Activated CD4-positive, alpha-beta T cell treated with anti-CD3 and anti-CD28 coated beads for 48 hours (primary cell): ENCODE measurements around the gene ASAH2B.
A peak's percentile ranks its signal among the peaks of the same experiment; 100 is the strongest.
"Not testable (repeated sequence)": the region's sequence is repeated elsewhere in the genome, so short reads cannot be mapped to it uniquely, and the experiment has no call there.

Experiments
- DNase-seq: peaks from one replicate; pipeline ENCODE4 v3.0.0-alpha.2; 2020

ASAH2B gene

DNA sequence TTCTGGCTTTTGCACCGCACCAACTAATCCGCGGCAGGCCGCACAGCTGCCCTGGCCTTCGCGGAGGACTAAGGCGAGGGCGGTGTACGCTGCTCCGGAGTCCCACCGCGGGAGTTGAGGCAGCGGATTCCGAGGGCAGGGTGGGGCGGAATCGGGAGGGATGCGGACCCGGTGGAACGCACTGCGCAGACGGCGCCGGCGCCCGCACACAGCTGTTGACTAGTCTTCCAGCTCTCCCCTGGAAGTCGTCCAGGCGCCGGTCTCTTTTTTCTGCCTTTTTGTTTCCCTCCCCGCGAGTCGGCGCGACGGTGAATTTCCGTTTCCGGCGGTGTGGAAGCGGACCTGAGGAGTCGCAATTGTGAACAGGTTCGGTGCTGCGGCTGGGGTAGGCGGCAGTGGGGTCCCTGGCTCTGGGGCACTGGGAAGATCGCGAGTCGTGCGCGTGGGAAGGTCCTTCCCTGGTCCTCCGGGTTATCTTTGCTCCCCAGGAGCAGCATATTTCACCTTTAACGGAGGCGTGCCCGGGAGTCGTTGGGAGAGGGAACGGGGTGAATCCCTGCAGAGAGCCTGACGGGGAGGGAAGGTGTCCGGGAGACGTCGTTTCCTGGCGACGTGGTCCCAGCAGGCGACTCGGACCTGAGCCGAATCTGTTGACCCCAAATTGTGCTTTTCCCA lies at the start of gene ASAH2B:
Gene ASAH2B (plus strand): TSS at position 319 of the 675 bp plus-strand sequence. CDS start 5,195 bp downstream, outside the sequence.
- DNase-seq: peak; percentile 89

DNA sequence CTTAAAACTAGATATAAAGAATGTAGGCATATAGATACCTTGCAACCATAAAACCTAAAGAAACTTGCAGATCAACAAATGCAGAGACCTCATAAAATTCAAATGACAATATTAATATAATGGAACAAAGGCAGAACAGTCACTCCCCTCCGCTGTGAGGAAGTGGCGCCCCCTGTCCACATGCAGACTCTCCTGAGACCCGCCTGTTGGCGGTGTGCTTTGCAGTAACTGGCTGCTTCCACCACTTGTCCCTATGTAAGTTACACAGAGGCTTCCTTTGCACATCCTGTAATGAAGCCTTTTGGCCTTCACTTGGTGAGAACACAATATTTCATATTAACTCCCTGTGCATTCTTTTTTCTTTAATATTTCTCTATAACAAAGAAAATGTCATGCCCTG lies 41.9 kb upstream of the ASAH2B start:
- not testable (repeated sequence) for DNase-seq

DNA sequence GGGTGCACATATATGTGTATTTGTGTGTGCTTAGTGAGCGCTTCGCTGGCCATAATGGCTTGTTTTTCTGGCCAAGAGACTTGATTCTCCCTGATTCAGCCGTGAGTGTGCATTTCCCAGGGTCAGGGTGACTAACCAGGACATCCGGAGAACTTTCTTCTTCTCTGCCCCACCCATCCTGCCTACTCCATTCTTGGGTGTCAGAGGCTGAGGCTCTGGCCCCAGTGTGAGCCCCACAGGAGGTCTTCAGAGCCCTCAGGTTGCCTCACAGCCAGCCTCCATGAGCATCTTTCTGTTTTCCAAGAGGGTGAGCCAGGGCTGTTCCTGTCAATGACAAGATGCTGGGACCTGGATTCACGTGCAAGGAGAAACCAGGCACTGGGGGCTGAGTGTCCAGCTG lies 37.8 kb upstream of the ASAH2B start:
- not testable (repeated sequence) for DNase-seq

DNA sequence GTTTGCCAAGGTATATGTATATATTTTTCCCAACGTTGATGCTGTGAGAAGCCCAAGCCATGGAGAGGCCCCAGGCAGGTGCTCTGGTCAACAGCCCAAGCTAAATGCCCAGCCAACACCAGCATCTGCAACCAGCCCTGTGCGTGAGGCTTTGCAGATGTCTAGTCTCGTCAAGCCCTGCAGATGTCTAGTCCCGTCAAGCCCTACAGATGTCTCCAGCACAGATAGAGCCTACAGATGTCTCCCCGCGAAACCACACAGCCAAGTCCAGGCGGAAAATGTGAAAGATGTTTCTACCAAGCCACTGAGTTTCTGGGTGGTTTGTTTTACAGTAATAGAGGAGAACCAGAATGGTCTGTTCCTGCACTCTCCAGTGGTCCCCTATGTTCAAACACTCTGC lies 36.7 kb upstream of the ASAH2B start:
- DNase-seq: not testable (repeated sequence)

DNA sequence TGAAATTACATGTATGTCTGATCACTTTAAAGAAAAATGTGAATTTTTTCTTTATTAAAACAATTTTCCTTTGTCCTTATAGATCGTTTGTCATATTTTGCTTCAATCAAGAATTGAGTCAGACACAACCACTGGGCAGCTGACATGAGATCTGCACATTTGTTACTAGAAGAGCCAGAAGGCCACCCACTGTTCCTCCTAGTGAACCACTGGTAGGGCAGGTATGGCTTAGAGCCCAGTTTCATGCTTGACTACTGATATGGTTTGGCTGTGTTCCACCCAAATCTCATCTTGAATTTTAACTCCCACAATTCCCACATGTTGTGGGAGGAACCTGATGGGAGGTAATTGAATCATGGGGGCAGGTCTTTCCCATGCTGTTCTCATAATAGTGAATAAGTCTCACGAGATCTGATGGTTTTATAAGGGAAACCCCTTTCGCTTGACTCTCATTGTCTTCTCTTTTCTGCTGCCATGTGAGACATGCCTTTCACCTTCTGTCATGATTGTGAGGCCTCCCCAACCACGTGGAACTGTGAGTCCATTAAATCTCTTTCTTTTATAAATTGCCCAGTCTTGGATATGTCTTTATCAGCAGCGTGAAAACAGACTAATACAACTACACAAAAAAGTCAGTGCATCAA lies 35.2 kb upstream of the ASAH2B start:
- not testable (repeated sequence) for DNase-seq

DNA sequence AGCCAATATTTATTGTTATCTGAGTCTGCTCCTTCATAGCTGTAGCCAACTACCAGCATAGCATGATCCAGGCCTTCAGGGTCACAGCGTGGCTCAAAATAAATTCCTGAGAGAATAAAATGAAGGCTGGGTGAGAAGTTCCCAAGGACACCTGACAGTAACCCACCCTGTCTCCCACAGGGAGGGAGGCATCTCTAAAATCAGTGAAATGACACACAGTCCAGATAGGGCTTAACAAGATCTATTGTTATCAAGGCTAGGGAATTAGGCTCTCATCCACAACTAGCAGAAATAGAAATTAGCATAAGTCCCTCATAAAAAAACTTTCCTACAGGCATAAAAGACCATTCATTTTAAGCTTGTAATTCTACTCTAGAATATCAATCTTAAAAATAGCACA lies 33.7 kb upstream of the ASAH2B start:
- DNase-seq: not testable (repeated sequence)

DNA sequence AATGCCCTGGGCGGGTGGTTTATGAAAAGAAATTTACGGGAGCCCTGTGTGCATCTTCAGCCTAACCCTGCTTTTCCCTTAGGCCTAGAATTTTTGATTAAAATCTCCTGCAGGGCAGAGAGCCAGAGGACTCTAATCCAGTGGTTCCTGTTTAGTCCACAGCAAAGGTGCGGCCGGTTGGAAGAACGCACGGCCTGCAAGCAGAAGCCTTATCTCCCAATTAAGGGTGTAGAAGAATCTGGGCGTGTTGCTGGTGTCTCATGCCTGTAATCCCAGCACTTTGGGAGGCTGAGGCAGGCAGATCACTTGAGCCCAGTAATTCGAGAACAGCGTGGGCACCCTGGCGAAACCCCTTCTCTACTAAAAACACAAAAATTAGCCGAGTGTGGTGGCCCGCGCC lies 29.5 kb upstream of the ASAH2B start:
- DNase-seq: not testable (repeated sequence)

DNA sequence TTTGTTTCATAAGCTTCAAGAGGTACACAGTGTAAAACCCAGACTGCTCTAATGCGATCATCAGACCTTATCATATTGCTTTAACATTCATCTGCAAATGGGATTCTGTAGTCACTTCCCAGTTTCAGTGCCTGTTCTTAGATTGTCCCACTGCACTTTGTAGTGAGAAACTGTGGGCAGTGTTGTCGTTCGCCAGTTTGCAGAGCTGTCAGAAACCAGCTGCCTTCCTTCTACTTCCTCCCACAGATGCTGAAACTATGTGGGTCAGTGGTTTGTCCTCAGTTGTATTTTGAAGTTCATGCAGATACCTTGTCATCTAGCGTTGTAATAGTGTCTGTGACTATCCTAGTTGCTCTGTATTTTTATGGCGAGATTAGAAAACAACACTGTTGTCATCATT lies 15.9 kb upstream of the ASAH2B start:
- DNase-seq: not testable (repeated sequence)

DNA sequence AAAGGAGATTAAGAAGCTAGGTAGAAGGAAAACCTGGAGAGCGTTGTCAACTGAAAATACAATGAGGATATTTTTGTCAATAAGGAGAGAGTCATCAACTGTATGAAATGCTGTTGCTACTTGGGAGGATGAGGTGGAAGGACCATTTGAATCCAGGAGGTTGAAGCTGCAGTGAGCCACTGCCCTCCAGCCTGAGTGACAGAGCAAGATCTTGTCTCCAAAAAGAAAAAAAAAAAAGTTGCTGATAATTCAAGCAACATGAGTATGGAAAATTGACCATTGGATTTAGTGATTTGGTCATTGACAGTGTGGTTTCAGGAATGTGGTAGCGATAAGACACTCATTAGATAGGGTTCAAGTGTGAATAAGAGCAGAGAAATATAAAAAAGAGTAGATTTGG lies 11.6 kb upstream of the ASAH2B start:
- not testable (repeated sequence) for DNase-seq

DNA sequence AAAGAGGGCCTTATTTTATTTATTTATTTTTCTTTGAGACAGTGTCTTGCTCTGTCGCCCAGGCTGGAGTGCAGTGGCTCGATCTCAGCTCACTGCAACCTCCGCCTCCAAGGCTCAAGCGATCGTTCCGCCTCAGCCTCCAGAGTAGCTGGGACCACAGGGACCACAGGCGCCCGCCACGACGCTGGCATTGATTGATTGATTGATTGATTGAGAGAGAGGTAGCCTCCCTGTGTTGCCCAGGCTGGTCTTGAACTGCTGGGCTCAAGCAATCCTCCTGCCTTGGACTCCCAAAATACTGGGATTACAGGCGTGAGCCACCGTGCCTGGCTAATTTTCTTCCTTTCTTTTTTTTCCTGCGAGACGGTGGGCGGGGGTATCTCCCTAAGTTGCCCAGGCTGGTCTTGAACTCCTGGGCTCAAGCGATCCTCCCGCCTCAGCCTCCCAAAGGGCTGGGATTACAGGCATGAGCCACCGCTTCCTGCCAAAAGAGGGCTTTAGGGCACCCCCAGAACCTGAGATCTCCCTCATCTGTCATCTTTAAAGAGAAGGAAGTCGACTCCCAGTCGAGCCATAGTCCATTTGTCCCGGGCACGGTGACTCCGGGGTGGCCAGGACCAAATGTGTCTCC lies 634 bp upstream of the ASAH2B start:
- not testable (repeated sequence) for DNase-seq

DNA sequence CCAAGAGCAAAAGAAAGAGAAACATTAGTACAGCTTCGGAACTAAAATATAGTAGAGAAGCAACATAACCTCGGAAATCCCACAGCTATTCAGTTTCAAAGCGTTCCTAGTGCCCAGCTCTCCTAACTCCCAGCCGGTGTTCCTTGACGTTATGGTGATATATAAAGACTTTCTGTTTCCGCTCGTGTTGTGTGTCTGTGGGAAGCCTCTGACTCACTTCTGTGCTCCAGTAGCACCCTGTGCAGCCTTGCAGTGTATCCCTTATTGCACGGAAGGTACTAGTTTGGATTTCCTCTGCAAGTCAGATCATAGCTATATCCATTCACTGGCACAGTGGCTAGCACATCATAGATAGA lies 535 bp downstream of the ASAH2B start:
- DNase-seq: peak; percentile 40

DNA sequence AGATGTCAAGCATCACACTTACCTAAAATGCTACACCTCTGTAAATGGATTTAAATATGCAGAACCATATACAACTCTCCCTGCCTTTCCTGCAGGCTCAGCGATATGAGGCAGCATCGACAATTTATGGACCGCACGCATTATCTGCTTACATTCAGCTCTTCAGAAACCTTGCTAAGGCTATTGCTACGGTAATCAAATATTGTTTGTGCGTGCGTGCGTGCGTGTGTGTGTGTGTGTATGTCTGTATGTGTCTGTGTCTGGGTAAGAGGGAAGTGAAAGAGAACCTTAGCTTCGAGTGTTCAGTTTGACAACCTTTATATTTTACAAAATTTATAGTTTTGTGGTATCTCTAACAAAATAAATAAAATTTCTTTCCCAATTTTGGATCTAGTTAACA lies 3.1 kb downstream of the ASAH2B start:
- not testable (repeated sequence) for DNase-seq

DNA sequence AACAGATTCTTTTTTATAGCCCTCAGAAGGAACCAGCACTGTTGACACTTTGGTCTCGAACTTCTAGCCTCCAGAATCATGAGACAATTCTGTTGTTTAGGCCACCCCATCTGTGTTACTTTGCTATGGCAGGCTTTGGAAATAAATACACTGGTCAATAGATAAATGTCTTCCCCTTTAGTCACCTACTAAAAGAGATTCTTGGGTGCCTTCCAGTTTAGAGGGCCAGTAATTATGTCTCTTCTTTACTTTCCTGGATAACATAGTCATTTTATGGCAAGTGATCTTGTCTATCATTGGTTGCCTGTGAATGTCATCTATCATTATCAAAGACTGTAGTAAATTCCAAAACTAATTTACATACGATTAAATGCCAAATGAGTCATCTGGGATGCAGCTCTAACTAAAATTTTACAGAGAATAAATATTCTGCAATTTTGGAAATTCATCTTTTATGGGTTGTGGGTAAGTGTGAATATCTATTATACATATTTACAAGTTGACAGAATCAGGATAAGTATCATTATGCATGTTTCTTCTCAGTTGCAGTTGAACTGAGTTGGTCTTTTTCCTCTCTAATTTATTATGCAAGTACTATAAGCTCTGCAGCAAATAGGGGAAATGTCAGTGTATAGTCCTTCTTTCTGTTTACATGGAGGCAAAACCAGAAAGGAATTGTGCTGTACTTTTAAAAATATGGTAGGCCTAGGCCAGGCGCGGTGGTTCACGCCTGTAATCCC lies 27.2 kb downstream of the ASAH2B start:
- DNase-seq: not testable (repeated sequence)

DNA sequence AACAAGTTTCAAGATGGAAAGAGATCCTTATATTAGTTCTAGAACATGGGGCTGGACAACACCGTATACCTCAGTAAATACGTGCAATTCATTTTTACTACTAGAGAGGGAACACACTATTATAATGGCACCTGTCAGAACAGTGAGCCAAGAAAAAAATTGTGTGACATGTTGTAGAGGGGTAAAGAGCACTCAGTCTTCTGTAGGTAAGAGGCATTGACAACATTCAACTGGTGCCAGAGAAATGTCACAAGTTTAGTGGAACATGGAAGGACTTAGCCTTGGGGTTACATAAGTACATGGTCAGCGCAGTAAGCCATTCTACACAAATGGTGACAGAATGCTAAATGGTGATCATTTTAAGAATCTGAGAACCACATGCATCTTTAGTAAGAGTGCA lies 32.3 kb downstream of the ASAH2B start:
- not testable (repeated sequence) for DNase-seq

DNA sequence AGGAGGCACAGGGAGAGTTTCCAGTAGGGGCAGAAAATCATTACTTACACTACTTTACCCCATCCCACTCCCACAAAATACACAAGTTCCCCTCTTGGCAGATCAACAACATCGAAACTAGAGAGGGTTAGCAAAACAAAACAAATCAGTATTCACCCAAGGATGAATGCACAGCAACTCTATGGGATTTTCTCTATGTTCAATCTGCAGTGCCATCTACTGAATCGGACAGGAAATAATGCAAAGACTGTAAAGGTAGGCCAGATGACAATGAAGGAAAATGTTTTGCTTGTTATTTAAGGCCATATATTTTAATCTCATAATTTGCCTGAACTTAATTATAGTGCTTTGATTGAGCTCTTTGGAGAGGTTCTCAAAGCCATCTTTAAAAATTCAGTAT lies 35.1 kb downstream of the ASAH2B start:
- DNase-seq: not testable (repeated sequence)

DNA sequence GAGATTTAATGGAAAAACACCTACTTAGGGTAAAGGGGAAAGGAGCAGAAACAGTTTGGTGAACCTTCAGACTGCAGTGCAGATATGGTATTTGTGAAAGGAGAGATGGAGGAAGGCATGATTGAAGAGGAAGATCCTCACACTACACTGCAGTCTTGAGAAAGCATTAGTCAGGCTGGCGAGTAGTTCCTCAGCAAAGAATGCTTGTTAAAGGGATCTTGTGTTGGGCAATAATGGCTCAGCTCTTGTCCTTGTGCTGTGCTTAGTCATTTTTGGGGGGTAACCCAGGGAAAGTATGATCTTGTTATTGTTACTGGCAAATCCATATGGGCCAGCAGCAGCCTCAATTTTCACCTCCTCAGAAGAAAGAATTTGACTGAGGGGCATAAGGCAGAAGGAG lies 40.3 kb downstream of the ASAH2B start:
- DNase-seq: not testable (repeated sequence)

DNA sequence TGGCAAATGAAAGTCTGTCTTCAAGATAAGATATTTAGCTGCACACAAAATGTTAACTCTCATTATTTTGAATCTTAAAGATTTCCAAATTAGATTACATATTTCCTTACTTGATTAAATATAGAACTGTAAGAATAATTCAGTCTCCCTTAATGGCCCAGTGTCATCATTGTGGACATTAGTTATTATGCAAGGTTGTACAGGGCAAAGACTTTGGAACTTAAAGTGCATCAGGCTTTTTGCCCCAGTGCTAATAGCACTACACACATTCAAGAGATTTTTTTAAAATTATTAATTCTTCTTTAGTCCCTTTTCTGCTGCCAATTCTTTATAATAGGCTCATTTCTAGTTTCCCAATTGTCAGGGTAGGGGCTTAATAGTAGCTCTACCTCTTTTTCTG lies 42.3 kb downstream of the ASAH2B start:
- not testable (repeated sequence) for DNase-seq

DNA sequence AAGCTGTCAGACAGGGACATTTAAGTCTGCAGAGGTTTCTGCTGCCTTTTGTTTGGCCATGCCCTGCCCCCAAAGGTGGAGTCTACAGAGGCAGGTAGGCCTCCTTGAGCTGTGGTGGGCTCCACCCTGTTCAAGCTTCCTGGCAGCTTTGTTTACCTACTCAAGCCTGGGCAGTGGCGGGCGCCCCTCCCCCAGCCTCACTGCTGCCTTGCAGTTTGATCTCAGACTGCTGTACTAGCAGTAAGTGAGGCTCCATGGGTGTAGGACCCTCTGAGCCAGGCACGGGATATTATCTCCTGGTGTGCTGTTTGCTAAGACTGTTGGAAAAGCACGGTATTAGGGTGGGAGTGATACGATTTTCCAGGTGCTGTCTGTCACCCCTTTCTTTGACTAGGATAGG lies 48.2 kb downstream of the ASAH2B start:
- not testable (repeated sequence) for DNase-seq

DNA sequence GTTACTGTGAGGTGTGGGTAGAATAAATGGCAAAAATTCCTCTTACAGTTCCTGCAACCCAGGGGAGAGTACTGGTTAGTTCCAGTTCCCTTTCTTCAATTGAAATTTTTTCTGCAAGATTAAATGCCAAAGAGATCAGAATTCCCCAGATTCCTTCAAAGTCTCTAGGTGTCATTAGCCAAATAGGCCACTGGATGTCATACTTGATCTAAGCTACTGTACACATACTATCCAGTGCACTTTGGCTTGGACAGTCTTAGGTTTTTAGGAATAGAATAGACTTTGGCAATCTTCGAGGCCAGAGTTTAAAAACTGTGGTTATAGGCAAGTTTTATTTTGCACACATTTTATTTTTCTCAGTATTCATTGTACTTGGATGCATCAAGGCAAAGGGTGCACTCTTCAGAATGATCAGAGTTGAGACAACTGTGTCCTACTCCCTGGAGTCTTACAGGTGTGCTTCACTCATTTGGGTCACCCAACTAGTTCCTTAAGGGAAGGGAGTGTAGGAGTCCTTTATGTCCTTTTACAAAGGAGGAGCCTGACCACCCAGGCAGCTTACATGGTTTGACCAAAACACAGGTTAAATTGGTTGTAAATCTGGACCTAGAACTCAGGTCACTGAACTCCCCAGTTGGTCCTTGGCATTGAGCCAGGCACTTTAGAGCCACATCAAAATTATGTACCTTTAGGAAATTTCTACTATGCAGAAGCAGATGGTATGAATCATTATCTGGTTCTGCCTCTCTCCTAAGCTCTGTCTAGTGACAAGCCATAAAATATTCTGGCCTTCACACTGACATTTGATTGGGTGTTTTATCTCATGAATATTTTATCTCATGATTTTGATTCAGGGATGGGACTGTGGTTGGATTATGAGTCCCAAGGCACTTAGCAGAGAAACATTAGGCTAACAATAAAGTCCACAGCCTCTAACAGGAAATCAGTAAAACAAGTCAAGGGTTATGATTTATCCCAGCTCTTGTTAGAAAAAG lies 49.5 kb downstream of the ASAH2B start:
- DNase-seq: no peak

DNA sequence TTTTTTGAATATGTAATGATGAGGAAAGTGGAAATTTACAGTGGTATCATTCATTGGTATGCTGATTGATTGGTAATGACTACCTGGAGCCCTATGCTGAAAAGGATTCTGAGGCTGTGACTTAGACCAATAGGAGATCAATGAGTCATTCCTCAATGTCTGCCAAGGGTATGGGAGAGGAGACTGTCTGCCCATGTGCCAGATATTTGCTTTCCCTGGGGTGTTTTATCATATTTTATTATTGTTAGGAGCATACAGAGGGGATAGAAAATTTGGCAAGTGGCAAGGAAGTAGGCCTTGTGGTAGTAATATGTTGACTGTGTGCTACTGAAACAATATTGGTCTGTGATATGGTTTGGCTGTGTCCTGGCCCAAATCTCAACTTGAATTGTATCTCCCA lies 54.8 kb downstream of the ASAH2B start:
- DNase-seq: no peak

DNA sequence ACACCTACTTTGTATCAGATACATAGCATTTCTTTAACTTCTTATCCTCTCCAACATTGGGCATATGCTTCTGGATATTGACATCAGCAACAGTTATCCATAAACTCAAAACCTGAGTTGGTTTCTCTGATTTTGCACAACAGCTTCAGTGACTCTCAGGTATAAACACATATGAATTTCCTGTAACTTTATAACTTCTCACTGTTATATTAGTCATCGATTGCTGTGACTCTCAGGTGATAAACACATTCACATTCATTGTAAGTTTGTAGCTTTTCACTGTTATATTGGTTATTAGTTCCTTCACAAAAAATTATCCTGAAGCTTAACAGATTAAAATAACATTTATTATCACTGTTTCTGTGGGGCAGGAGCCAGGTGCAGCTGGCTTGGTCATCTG lies 57.0 kb downstream of the ASAH2B start:
- no peak for DNase-seq

DNA sequence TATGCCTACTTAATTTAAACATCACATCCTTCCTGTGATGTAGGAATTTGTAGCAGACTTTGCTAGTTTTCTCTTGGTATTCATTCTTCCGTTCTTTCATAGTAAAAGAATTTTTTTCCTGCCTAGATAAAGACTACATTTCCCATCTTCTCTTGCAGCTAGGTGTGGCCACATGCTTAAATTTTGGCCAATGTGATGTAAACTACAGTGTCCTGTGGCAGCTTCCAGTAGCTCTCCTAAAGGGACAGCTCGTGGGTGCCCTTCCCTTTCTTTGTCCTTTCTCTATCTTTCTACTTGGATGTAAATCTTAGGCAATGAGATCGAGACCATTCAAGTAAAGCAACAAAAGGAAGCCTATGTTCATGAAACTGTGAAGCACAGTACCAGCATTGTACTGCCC lies 58.6 kb downstream of the ASAH2B start:
- DNase-seq: no peak
